HepG2 (cell line): ENCODE data around the gene EFNA3. TPM values are rescaled to one million over a fixed set of nuclear protein-coding genes. Genes with fewer than 3 reads are reported as not detected.
A peak's percentile ranks its signal among the peaks of the same experiment; 100 is the strongest.

Experiments used
- ELF1 ChIP-seq: sonication (generic); formaldehyde crosslinking; IDR thresholded peaks from 2 replicates; pipeline ENCODE4 v1.4.0; 2020; ENCODE audit warnings: missing genetic modification reagents
- EZH2 ChIP-seq: conservative IDR thresholded peaks from 2 replicates; pipeline ENCODE4 v1.6.1; 2012; ENCODE audit warnings: mild to moderate bottlenecking, low read depth, low read length, moderate library complexity
- IRF2 ChIP-seq: IDR thresholded peaks from 2 replicates; pipeline ENCODE4 v1.6.1; 2018; ENCODE audit warnings: missing genetic modification reagents, missing compliant biosample characterization
- MAFK ChIP-seq, 2 experiments: IDR thresholded peaks in 1 of 2; conservative IDR thresholded peaks in 1 of 2; 2 replicates each; pipeline ENCODE4 v1.6.1; 2011; ENCODE audit warnings: improper control_type of control experiment in 2 of 2, low read length in 2 of 2
- MED8 ChIP-seq: sonication (generic); formaldehyde crosslinking; IDR thresholded peaks from 2 replicates; pipeline ENCODE4 v1.8.1; 2023; ENCODE audit warnings: mild to moderate bottlenecking, missing genetic modification reagents; ENCODE audit not compliant: insufficient replicate concordance
- MTF1 ChIP-seq: sonication (generic); formaldehyde crosslinking; IDR thresholded peaks from 2 replicates; pipeline ENCODE4 v1.5.0; 2020; ENCODE audit warnings: missing genetic modification reagents
- PCBP2 ChIP-seq: fragments of 200-400 bp; formaldehyde crosslinking; optimal IDR thresholded peaks from 2 replicates; pipeline ENCODE3; 2018; ENCODE audit warnings: low read length, low read depth; ENCODE audit not compliant: poor library complexity, severe bottlenecking
- RARG ChIP-seq: sonication (generic); formaldehyde crosslinking; IDR thresholded peaks from 2 replicates; pipeline ENCODE4 v1.4.0; 2020; ENCODE audit warnings: low read depth, mild to moderate bottlenecking, missing genetic modification reagents
- REST ChIP-seq, 2 experiments: IDR thresholded peaks; 2 replicates each; pipeline ENCODE4 v1.6.1; 2011 to 2012; ENCODE audit warnings: low read length in 2 of 2, borderline replicate concordance in 1 of 2, low read depth in 1 of 2, mild to moderate bottlenecking in 1 of 2, moderate library complexity in 1 of 2
- SAFB2 ChIP-seq: sonication (generic); formaldehyde crosslinking; IDR thresholded peaks from 2 replicates; pipeline ENCODE4 v1.5.1; 2020; ENCODE audit warnings: missing genetic modification reagents, low read depth, mild to moderate bottlenecking, borderline replicate concordance
- SAP130 ChIP-seq: IDR thresholded peaks from 2 replicates; pipeline ENCODE4 v1.6.1; 2016; ENCODE audit warnings: low read depth
- ZBTB14 ChIP-seq: sonication (generic); formaldehyde crosslinking; IDR thresholded peaks from 2 replicates; pipeline ENCODE4 v1.4.0; 2020; ENCODE audit warnings: missing genetic modification reagents
- ZNF326 ChIP-seq: sonication (generic); formaldehyde crosslinking; IDR thresholded peaks from 2 replicates; pipeline ENCODE4 v1.4.0; 2020; ENCODE audit warnings: missing genetic modification reagents, borderline replicate concordance
- ZNF451 ChIP-seq: sonication (generic); formaldehyde crosslinking; IDR thresholded peaks from 2 replicates; pipeline ENCODE4 v1.5.0; 2020; ENCODE audit warnings: mild to moderate bottlenecking, missing genetic modification reagents
- ZNF460 ChIP-seq: sonication (generic); formaldehyde crosslinking; IDR thresholded peaks from 2 replicates; pipeline ENCODE4 v1.5.1; 2020; ENCODE audit warnings: missing genetic modification reagents, mild to moderate bottlenecking, borderline replicate concordance
- ZNF546 ChIP-seq: sonication (generic); formaldehyde crosslinking; conservative IDR thresholded peaks from 2 replicates; pipeline ENCODE4 v1.8.1; 2023; ENCODE audit warnings: mild to moderate bottlenecking, missing genetic modification reagents
- ZNF652 ChIP-seq: IDR thresholded peaks from 2 replicates; pipeline ENCODE4 v1.6.1; 2016; ENCODE audit warnings: low read depth, borderline replicate concordance
- ZNF687 ChIP-seq: sonication (generic); formaldehyde crosslinking; IDR thresholded peaks from 2 replicates; pipeline ENCODE4 v1.5.1; 2020; ENCODE audit warnings: mild to moderate bottlenecking, missing genetic modification reagents, moderate library complexity
- ZSCAN5A ChIP-seq: sonication (generic); formaldehyde crosslinking; IDR thresholded peaks from 2 replicates; pipeline ENCODE4 v1.8.0; 2022; ENCODE audit warnings: mild to moderate bottlenecking, missing genetic modification reagents, borderline replicate concordance
- polyA plus RNA-seq, 8 experiments: library from polyadenylated mRNA; depleted of rRNA in 3 of 8; stranded (reverse) in 7 of 8; unstranded in 1 of 8; fragments of >200 nt; fragmentation: Illumina TruSeq in 4 of 8; extraction: Trizol in 4 of 8; gene quantifications; 2 replicates each; pipeline versions ENCODE4 v1.2.1 to v1.2.3, GENCODE V29; 2011 to 2016; ENCODE audit warnings: low read depth in 4 of 8, missing spikeins in 1 of 8, mixed read lengths in 1 of 8; ENCODE audit not compliant: insufficient read depth in 1 of 8
- total RNA-seq, 5 experiments: library from RNA; depleted of rRNA; stranded (reverse); fragments of >200 nt; fragmentation: Illumina TruSeq; extraction: Trizol; gene quantifications; 2 replicates each; pipeline ENCODE4 v1.2.3, GENCODE V29; 2016; ENCODE audit warnings: low read depth in 1 of 5

EFNA3 gene
- total and polyA plus RNA-seq, 2 of the 13 experiments (the other 11 are each of a cell fraction or from before 2014, with no cell fraction given) = 1.0 to 5.7 TPM

- no peak for TF ChIP-seq EZH2
- TF ChIP-seq ZNF451 (CRISPR knock-in tag) = no peak
- no peak for TF ChIP-seq RARG
- TF ChIP-seq ZBTB14 = peak; percentile 90
- TF ChIP-seq ZSCAN5A = no peak
- TF ChIP-seq IRF2 (CRISPR knock-in tag) = no peak
- TF ChIP-seq ZNF546 (CRISPR knock-in tag) = no peak
- 0 out of 2 replicates have a peak, but pooled peaks have one; percentile 34 for TF ChIP-seq SAFB2 (CRISPR knock-in tag)
- peak; percentile 31; the same call in 1 of the 2 replicates for TF ChIP-seq SAP130 (CRISPR knock-in tag)
- no peak for TF ChIP-seq ZNF652 (CRISPR knock-in tag)
- TF ChIP-seq ZNF326 = no peak
- no peak for TF ChIP-seq ZNF460 (CRISPR knock-in tag)
- no peak for TF ChIP-seq MAFK (conservative IDR thresholded peaks at IDR 0.05 in 1 of 2, IDR thresholded peaks at IDR 0.05 in 1 of 2; ENCODE audit: low read length in 2 of 2)
- no peak for TF ChIP-seq ELF1 (CRISPR knock-in tag)
- TF ChIP-seq PCBP2 = no peak
- TF ChIP-seq MTF1 (CRISPR knock-in tag) = no peak
- no peak for TF ChIP-seq REST (IDR thresholded peaks at IDR 0.05; ENCODE audit: borderline replicate concordance in 1 of 2, low read depth in 1 of 2, low read length in 2 of 2)
- peak; percentile 35; the same call in 1 of the 2 replicates for TF ChIP-seq ZNF687 (CRISPR knock-in tag)
- no peak for TF ChIP-seq MED8 (CRISPR knock-in tag)
These were observed at the start of gene EFNA3 (continued) for GRCh38 chr1:155078469-155079209.
